HTR-8/SVneo (cell line): ENCODE results near the gene MPRIP.
A peak's percentile ranks its signal among the peaks of the same experiment; 100 is the strongest.

Experiments
- DNase-seq: peaks from one replicate; pipeline ENCODE4 v3.0.0; 2011; ENCODE audit warnings: low spot score, mixed read lengths; ENCODE audit not compliant: insufficient read length
- FAIRE-seq: peaks from 2 replicates; lab custom pipeline; 2011; peaks lifted over from hg19 to GRCh38; lab: Jason Lieb, UNC

MPRIP gene

DNA sequence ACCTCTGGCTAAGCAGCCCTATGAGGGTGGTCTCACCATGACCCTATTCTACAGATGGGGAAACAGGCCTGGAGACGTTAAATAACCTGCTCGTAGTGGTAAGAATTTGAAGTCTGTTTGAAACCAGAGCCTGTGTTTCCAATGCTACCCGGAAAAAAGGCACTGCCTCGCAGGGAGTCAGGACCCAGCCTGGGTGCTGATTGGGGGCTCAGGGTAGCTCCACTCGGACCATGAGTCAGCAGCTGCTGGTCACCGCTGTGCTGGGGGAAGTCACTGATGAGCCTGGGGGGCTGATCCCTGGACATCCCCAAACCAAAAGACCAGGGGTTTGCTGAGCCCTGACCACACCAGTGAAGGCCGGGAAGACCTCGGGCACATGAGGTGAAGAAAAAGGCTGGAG, 173.3 kb downstream of the MPRIP start:
- FAIRE-seq (no peak), DNase-seq (no peak)

DNA sequence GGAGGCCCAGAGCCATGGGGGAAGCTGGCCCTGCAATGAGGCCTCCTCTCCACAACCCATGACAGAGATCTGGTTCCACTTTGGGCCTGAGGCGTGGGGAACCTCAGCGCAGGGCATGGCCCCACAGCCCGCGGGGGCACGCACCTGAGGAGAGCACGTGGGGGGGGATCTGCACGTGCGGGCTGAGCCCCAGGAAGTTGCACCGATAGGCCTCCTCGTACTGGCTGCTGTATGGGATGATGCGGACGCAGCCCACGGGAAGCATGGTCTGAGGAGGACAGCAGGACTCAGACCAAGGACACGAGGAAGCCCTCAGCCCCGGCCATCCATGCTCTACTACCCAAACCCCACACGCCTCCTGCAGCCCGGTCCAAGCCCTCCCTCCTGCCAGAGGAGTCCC, 174.0 kb downstream of the MPRIP start:
- DNase-seq: no peak
- no peak for FAIRE-seq

DNA sequence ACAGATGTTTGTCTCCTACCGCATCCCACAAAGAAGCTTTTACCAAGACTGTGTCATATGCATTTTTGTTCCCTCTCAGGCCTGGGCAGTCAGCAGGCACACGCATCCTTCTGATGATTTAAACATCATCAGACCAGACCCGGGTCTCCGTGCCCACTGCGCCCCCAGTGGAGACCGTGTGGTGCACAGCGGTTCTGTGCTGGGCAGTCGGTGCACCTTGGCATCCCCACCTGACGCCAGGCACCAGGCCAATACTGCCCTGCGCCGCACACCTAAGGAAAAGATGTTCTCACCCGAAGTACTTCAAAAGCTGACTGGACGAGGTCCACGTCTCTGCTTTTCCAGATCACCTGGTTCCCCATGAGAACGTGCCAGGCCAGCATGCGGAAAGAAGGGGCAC, 174.5 kb downstream of the MPRIP start:
- FAIRE-seq (no peak), DNase-seq (no peak)

DNA sequence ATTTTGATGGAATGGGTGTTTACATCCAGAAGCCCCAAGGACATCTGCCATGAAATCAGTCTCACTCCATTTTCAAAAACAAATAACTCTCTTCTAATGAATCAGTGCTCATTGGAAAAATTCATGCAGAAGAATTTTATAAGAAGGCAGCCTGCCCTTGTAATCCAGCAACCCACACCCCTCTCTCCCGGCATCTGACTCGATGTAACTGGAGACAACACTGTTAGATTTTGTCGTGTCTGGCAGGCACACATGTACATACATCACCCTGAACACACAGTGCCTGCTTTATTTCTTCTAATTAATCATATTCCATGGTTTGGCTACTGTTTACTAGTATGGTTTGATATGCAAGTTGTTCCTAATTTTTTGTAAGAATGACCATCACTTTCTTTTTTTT, 175.7 kb downstream of the MPRIP start:
- FAIRE-seq (no peak), DNase-seq (no peak)

DNA sequence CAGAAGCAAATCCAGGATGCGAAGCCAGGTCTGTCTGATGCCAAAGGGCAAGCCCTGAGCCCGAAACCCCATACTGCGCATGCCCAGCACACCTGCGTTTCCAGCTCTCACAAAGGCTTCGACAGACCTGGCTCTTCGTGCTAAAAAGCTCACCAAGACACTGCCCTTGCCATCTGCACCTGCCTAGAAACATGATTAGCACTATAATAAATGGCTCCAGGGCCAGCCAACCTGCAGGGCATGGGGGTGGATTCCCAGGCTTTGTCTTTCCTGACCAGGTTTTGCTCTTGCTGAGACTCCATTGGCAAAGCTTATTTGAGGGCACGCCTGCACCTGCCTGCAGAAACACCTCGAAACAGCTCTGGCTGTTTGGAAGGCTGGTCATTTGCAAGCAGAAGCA, 178.3 kb downstream of the MPRIP start:
- FAIRE-seq (no peak), DNase-seq (no peak)

DNA sequence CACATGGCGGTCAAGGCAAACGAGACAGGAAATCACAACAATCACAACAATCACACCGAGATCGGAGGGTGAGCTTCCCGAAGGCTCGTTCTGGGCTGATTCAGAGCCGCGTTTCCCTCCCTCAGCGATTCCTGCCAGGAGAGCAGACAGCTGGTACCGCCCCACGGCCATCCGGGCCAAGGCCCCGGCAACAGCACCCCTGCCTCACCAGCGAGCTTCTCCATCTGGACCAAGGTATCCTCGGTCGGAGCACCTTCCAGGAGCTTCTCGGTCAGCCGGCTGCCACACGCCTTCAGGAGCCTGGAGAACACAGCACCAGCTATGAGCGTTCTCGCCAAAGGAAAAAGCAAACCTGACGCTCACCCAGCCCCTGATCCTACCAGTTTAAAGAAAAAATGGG, 179.1 kb downstream of the MPRIP start:
- DNase-seq: no peak
- FAIRE-seq: no peak

DNA sequence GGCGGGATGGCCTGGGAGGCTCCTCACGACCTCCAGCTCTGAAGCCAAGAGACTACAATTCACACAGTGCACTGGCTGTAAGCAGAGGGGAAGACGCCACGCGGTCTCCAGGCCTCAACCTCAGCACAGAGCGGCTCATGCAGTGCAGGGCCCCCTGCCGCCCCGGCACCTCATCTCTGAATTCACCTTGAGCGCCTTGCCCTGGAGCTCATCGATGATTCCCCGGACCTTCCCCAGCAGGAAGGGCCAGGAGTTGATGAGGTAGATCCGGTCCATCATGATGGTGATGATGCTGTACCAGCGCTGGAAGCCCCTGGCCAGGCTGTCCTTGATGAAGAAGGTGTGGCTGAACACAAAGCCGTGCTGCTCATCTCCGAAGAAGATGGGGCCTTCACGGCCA, 181.5 kb downstream of the MPRIP start:
- no peak for DNase-seq
- FAIRE-seq: no peak

DNA sequence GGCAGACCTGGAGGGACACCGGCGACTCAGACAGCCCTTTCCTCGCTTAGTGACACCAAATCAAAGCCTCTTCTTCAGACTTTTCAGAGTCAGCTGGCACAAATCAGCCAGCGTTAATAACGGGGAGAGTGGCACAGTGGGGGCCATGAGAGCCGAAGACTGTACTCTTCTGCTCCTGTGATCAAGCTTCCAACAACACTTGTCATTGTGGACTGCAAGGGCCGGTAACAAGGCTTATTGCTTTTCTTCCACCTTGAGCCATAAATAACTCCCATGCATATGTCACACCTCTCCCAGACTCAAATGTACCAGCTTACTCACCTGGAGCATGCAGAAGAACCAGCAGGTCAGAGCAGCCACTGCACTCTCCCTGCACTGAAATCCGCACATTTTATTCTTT, 181.9 kb downstream of the MPRIP start:
- DNase-seq: no peak
- FAIRE-seq: no peak

DNA sequence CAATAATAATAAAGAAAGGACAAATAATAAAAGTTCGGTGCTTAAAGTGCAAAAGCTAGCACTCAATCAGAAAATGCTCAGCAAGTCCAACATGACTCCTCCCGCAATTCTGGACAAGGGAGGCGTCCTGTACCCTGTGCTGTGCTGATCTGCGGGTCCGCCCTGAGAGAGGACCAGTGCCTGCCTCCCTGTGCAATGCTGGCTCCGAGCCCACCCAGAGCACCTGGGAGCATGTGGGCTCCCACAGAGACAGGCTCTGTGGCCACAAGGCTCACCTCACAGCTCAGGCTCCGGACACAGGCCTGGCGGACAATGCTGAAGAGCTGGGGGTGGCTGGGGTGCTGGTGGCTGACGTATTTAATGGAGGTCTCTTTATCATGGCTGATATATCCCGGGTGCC, 183.6 kb downstream of the MPRIP start:
- no peak for FAIRE-seq
- DNase-seq: no peak

DNA sequence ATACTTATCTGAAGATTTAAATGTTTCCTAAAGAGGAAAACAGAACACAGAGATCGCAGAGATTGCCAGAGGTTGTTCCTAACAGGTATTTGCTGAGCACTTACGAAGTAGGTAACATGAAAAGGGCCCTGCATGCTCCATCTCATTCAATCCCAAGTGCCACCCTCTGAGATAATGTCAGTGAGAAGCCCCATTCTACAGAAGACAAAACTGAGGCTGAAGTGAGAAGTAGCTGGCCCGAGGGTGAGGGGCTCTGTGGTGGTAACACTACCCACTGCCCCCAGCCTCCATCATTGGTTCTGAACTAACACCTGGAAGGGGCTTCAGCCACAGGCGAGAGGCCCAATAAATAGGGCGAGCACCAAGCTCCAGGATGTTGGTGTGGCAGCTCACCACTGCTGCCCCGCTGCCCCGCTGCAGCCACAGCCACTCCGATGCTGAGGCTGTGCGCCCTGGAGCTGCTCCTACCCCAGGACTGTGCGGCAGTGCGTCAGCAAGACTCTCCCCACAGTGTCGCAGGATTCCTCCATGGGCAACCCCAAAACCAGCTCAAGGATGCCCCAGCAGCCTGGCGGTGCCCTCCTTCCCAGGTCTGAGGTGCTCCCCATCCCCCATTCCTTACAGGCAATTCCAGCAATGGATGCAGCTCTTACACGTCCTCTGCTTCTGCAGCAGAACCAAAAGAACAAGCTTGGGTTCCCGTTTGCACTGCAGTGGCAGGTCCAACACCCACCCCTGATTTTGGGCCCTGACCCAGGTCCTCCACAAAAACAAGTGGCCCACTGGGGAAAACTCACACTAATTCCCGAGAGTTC, 184.4 kb downstream of the MPRIP start:
- DNase-seq (no peak), FAIRE-seq (no peak)

DNA sequence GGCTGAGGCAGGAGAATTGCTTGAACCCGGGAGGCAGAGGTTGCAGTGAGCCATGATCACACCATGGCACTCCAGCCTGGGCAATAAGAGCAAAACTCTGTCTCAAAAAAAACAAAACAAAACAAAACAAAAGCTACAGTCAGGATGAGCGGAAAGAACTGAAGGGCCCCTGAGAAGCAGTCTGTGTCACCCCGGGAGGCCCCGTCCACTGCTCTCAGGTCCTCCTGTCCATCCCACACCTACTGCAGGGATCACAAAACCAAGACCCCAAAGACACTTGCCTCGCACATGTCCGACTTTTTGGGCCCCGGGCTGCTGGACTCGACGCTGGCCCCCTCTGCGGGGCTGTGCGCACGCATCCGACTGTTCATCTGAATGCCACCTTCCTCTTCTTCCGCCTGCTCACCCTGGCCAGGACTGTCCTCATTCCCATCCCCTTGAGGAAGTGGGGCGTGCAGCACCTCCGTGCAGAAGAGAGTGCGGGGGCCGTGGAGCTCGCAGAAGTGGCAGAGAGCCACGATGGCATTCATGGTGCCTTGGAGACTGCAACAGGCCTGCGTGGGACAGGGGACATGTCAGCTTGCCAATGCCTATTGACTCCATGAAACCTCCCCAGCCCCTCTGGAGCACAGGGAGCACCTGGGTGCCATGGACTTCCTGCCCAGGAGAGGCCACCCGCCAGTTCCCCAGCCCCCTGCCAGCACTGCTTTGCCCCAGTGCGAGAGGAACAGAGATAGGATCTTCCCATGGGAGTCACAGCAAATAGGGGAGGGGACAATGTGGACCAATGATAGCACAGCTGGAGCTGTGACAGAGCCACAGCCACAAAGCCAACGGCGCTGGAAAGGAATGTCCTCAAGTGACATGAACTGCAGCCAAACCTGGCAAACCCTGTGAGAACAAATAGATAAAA, 185.6 kb downstream of the MPRIP start:
- FAIRE-seq: no peak
- DNase-seq: no peak

DNA sequence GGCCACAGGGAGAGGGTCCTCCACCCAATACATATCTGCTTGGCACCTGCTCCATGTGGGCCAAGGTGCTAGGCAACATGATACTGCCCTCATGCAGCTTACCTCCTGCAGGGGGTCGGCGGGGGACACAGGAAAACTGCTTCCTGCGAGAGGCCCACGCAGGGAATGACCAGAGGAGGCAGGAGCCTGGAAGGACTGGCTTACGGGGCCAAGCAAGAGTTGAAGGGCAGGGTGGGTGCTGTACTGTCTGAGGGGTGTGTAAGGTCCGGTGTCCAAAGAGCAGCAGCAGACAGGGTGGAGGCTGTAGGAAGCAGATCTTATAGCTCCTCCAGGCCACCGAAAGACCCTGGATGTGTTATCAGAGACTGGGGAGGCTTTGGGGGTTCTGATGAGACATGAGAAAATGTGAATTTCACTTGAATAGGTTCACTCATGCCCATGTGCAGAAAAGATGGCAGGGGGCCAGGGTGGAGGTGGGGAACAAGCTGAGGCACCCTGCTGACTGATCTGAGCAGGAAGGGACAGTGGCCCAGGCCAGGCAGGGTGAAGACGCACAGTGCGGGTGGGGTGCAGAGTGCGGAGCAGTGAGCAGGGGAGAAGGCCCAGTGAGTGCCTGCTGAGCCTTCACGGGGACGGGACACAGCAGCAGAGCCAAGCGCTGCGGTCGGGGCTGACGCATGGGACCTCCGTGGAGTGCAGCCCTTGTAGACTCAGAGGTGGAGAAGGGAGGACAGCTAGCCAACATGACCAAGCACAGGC, 186.4 kb downstream of the MPRIP start:
- DNase-seq: no peak
- peak; percentile 42 for FAIRE-seq

DNA sequence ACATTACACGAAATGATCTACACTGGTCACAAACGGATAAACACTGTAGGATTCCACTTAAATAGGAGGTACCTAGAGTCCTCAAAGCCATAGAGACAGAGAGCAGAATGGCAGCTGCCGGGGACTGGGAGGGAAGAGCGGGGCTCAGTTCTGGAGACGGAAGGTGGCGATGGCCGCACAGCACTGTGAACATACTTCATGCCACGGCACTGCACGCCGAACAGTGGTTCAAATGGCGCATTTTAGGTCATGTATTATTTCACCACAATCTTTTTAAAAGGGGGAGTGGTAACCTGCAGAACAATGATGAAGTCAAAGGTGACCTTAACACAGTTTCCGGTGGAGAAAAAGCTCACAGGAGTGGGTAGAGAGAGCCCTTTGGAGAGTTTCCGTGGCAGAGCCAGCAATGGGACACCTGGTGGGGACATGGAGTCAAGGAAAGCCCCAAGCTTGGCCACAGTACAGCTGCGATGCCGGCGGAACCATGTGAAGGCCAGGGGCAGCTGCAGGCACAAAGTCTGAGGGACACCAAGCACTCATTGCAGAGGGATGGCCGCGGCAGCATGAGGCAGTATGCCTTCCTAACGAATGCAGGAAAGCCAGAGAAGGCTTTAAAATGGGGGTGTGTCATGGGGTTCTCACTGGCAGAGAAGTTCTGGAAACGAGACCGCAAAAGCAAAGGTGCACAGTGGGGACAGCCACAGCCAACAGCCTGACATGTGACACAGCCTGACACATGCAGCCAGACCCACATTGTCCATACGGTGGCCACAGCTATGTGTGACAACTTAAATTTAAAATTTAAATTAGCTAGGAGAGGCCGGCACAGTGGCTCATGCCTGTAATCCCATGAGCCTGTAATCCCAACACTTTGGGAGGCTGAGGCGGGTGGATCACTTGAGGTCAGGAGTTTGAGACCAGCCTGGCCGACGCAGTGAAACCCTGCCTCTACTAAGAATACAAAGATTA, 187.4 kb downstream of the MPRIP start:
- FAIRE-seq: peak; percentile 68
- DNase-seq: no peak

DNA sequence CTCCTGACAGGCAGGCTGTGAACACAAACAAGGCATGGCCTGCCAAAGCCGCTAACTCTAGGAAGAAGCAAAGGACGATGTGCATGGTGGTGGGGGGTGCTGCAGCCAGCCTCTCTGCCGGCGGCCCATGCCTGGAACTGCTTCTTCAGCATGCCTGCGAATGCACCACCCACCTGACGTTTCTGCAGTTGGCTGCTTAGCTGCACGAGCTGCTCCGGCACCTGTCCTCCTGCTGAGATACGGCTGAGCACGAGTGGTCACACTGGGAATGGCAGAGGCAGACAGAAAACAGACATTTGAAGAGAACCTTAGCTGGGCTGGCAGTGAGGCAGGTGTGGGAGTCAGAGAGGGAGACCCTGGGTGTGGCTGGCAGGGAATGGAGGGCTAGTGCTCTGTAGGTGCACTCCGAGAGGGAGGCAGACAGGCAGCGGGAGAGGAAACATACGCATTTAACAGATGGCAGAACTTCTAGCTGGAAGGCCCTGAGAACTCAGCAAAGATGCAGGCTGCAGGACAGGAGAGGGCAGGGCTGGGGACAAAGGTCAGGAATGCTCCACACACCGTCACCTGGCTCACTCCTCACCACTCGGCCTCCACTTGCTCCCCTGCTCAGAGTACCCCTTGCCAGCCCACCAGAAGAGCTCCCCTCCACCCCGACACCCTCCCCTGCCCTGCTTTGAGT, 189.5 kb downstream of the MPRIP start:
- DNase-seq: no peak
- peak; percentile 55 for FAIRE-seq

DNA sequence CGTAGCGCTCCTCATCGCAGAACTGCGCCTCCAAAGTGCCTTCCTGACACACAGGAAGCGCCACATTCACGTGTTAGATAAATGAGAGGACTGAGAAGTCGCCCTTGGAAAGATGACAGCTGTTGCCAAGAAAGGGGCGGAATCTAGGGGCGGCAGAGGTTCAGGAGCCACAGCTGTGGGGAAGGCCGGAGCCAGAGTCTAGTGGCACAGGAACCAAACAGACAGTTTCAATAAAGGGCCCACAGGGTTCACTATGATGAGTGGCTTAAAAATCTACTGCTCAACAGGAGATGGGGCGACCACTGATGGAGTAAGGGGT, 190.0 kb downstream of the MPRIP start:
- FAIRE-seq (no peak), DNase-seq (no peak)

DNA sequence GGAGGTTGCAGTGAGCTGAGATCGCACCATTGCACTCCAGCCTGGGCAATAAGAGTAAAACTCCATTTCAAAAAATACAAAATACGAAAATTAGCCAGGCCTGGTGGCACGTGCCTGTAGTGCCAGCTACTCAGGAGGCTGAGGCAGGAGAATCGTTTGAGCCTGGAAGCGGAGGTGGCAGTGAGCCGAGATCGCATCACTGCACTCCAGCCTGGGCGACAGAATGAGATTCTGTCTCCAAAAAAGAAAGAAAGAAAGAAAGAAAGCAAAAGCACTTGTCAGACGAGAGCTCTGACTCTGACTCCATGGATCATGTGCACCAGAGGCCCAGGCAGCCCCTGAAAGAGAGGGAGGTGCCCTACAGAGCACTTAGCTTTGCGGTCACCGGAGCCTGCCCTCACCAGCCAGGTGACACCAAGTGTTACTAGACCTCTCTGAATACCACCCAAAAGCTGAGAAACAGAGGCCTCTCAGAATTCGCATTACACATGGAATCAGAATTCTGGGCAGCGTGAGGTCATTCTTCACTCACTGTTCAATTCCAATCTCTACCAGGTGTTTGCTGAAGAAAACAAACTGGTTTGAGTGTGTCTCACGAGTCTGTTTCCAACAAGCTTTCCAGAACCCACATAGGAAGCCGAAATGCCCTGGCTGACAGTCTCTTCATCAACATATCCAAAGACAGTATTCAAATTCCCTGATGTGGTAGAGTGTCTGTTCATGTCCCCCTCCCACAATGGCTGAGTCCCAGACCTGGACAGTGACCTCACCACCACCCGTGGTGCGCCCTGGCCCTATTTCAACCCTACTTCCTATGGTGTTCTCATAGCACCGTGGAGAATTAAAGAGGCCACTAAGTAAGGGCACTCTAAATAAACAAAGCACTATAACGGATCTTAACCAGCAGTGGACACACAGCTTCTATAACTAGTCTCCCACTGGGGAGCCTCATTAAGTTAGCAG, 193.2 kb downstream of the MPRIP start:
- FAIRE-seq: peak; percentile 57
- no peak for DNase-seq

DNA sequence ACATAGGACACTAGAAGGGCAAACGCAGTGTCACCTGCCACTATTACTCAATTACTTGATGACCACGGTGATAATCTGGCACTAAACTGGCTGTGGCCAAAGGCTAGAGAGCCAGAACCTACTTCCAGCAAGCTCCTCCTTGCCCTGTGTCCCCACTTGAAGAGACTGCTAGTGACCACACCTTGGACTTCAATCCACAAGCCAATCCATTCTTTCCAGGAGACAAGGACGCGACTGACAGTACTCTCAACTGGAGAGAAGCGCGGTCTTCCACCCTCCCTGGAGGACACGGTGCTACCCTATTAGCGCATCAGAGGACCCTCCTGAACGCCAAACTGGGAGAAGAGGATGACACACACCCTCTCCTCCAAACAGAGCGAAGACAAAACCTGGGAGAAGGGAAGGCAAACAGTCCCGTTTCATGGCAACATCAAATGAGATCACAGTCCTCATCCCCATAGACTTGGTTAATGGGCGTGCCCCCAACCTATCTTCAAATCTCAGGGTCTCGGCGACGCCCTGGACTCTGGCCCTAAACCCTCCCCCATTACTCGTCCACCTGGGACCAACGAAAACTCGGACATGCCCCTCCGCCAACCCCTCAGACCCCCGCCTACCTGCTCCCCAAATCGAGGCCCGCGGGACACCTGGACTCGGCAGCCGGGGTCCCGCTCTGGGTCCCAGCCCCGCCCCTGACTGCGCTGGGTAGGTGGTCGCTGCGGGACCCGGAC, 194.2 kb downstream of the MPRIP start:
- DNase-seq: peak; percentile 41
- FAIRE-seq: no peak
